ENCODE data around the gene VENTX. TPM values are rescaled to one million over a fixed set of nuclear protein-coding genes. Genes with fewer than 3 reads are reported as not detected.

VENTX gene
- total and polyA plus RNA-seq, 10 of the 15 experiments (the other 5 are each of a cell fraction or from before 2014, with no cell fraction given): 0.05 TPM; not detected in 9

GRCh38 chr10:133280391-133281059, 42.9 kb downstream of the VENTX start:
- intact Hi-C loops (cut with micrococcal nuclease; ENCODE audit: unreplicated experiment) (no loop called here), in situ Hi-C loops (cut with MboI) (no loop called here)
- FAIRE-seq: no peak
- ATAC-seq: no peak
- Histone ChIP-seq H3K79me2 (ENCODE audit: control insufficient read depth, insufficient read depth, low read length) (peaks cover 8% of the 10 kb centered on the region), H3K27me3 (replicated peaks in 1 of 2; ENCODE audit: control insufficient read depth in 2 of 2, insufficient read depth in 2 of 2, low read length in 1 of 2) (no peaks in the 10 kb centered on the region), H3K9ac (ENCODE audit: control insufficient read depth, insufficient read depth, low read length) (no peak overlapping the region), H2AFZ (ENCODE audit: control insufficient read depth, low read depth, low read length) (no peak overlapping the region), H3K4me3 (no peak overlapping the region), H3K9me3 (replicated peaks; ENCODE audit: control insufficient read depth, insufficient read depth, low read length) (no peaks in the 10 kb centered on the region), H3K4me2 (ENCODE audit: control insufficient read depth, insufficient read depth) (no peak overlapping the region), H3K27ac (ENCODE audit: control insufficient read depth, insufficient read depth) (no peak overlapping the region), H3K36me3 (ENCODE audit: control insufficient read depth in 2 of 2, insufficient read depth in 2 of 2, low read length in 1 of 2) (peaks cover 8 to 21% of the 10 kb centered on the region in 2 experiments), H3K4me1 (ENCODE audit: control insufficient read depth, insufficient read depth, low read length) (peaks cover 25% of the 10 kb centered on the region), H4K20me1 (ENCODE audit: control insufficient read depth, insufficient read depth) (no peaks in the 10 kb centered on the region)
- RAD21 ChIA-PET (ENCODE audit: unreplicated experiment): no interaction called here
- CTCF ChIA-PET: interaction anchor here (2.8 kb wide), 1 partner anchor 23 kb away, joined by 9 read pairs; no protein-coding TSS in a partner anchor
- SMC1A ChIA-PET (ENCODE audit: uncharacterized antibody, unreplicated experiment): no interaction called here
- BruUV-seq (replicated peaks): no TSS peak
- WGBS (ENCODE audit: insufficient coverage, insufficient replicate concordance, low lambda C conversion rate, missing lambda C conversion rate): 88% methylated on average over 10 of the region's 10 CpGs
- TF ChIP-seq KAT2A (conservative IDR thresholded peaks at IDR 0.05; ENCODE audit: control insufficient read depth, low read depth, low read length) (no peak), CHD4 (IDR thresholded peaks at IDR 0.05) (no peak), JUND (IDR thresholded peaks at IDR 0.05; ENCODE audit: low read depth, low read length) (no peak), E2F8 (IDR thresholded peaks at IDR 0.05; ENCODE audit: low read depth, partially characterized antibody) (no peak)
- no peak for DNase-seq (ENCODE audit: low read depth, low spot score)
- POLR2A ChIA-PET: no interaction called here
